B cell (primary cell): ENCODE data around the gene CDKAL1. TPM values are rescaled to one million over a fixed set of nuclear protein-coding genes. Genes with fewer than 3 reads are reported as not detected.

Experiments used
- ATAC-seq: fragments of 200-7000 bp; cut with Tn5 transposase; one replicate; pipeline ENCODE4 v1.10.0; 2021; ENCODE audit warnings: low read depth, mild to moderate bottlenecking, moderate number of reproducible peaks, moderate library complexity
- CTCF ChIA-PET: fragments of 350-600 bp; sonication (Branson Sonifier 250); formaldehyde crosslinking; loops from one replicate; lab custom pipeline; 2021; ENCODE audit warnings: antibody characterized with exemption, inconsistent platforms; lab: Charles Lee
- POLR2A ChIA-PET: fragments of 350-600 bp; sonication (Branson Sonifier 250); formaldehyde crosslinking; loops from one replicate; lab custom pipeline; 2021; ENCODE audit warnings: antibody characterized with exemption; lab: Charles Lee
- DNase-seq: peaks from one replicate; pipeline ENCODE4 v3.0.0; 2013
- H2AFZ ChIP-seq: 2 replicates; pipeline ENCODE4 v1.6.1; 2012; ENCODE audit warnings: mild to moderate bottlenecking, low read depth, low read length; ENCODE audit not compliant: insufficient read depth, poor library complexity, severe bottlenecking
- H3K27ac ChIP-seq, 2 donors: 1 replicate in 1 of 2; 2 replicates in 1 of 2; pipeline ENCODE4 v1.5.1; 2012 to 2013; ENCODE audit warnings: low read length in 2 of 2, mild to moderate bottlenecking in 2 of 2, moderate library complexity in 1 of 2
- H3K27me3 ChIP-seq, 4 experiments: fragments of 200-600 bp in 1 of 4; sonication (generic) in 1 of 4; replicated peaks in 1 of 4; 1 replicate in 2 of 4; 2 replicates in 2 of 4; pipeline versions ENCODE4 v1.6.1 to v1.7.0; 2013 to 2016; ENCODE audit warnings: low read length in 3 of 4, mild to moderate bottlenecking in 2 of 4, mixed read lengths in 1 of 4, moderate library complexity in 1 of 4; ENCODE audit not compliant: insufficient read depth in 4 of 4, control insufficient read depth in 3 of 4; ENCODE audit errors: control extremely low read depth in 1 of 4
- H3K36me3 ChIP-seq, 2 experiments: replicated peaks in 1 of 2; 1 replicate in 1 of 2; 2 replicates in 1 of 2; pipeline versions ENCODE4 v1.6.1 to v1.7.1; 2013; ENCODE audit warnings: low read length in 1 of 2; ENCODE audit not compliant: insufficient read depth in 2 of 2, control insufficient read depth in 1 of 2; ENCODE audit errors: control extremely low read depth in 1 of 2, extremely low read depth in 1 of 2
- H3K4me1 ChIP-seq, 2 donors: fragments of 200-600 bp in 1 of 2; sonication (generic) in 1 of 2; 1 replicate in 1 of 2; 2 replicates in 1 of 2; pipeline versions ENCODE4 v1.5.1 to v1.6.1; 2013 to 2017; ENCODE audit warnings: low read length in 2 of 2; ENCODE audit not compliant: control insufficient read depth in 2 of 2, insufficient read depth in 2 of 2
- H3K4me2 ChIP-seq: replicated peaks from 2 replicates; pipeline ENCODE3; 2012; ENCODE audit warnings: mild to moderate bottlenecking, low read depth, low read length; ENCODE audit not compliant: poor library complexity, severe bottlenecking
- H3K4me3 ChIP-seq, 5 experiments: fragments of 200-600 bp in 1 of 5; sonication (generic) in 1 of 5; 1 replicate in 3 of 5; 2 replicates in 2 of 5; pipeline versions ENCODE4 v1.5.1 to v1.7.0; 2011 to 2016; ENCODE audit warnings: low read length in 4 of 5, mild to moderate bottlenecking in 4 of 5, low read depth in 2 of 5, control low read depth in 1 of 5, moderate library complexity in 1 of 5; ENCODE audit not compliant: insufficient read depth in 1 of 5; ENCODE audit errors: control extremely low read depth in 1 of 5, extremely low read depth in 1 of 5
- H3K79me2 ChIP-seq: fragments of 200-600 bp; sonication (generic); one replicate; pipeline ENCODE4 v1.6.0; 2016; ENCODE audit warnings: low read length; ENCODE audit not compliant: control insufficient read depth, insufficient read depth
- H3K9ac ChIP-seq: fragments of 200-600 bp; sonication (generic); 2 replicates; pipeline ENCODE4 v1.6.1; 2017; ENCODE audit warnings: mild to moderate bottlenecking, low read length, moderate library complexity
- H3K9me3 ChIP-seq, 3 donors: one replicate each; pipeline versions ENCODE4 v1.6.1 to v1.7.1; 2013; ENCODE audit warnings: low read length in 2 of 3; ENCODE audit not compliant: control insufficient read depth in 2 of 3, insufficient read depth in 1 of 3; ENCODE audit errors: control extremely low read depth in 1 of 3
- H4K20me1 ChIP-seq: 2 replicates; pipeline ENCODE4 v1.6.0; 2012; ENCODE audit warnings: mild to moderate bottlenecking, low read length; ENCODE audit not compliant: insufficient read depth, control insufficient read depth, poor library complexity, severe bottlenecking
- H3K27ac Mint-ChIP-seq: one replicate; pipeline ENCODE4 v1.8.0; 2021; ENCODE audit warnings: mixed read lengths
- H3K27me3 Mint-ChIP-seq: one replicate; pipeline ENCODE4 v1.8.0; 2021; ENCODE audit warnings: mixed read lengths
- H3K4me1 Mint-ChIP-seq: one replicate; pipeline ENCODE4 v1.8.0; 2021; ENCODE audit warnings: mixed read lengths
- H3K4me3 Mint-ChIP-seq: one replicate; pipeline ENCODE4 v1.8.0; 2021; ENCODE audit warnings: mixed read lengths
- H3K9me3 Mint-ChIP-seq: one replicate; pipeline ENCODE4 v1.8.0; 2022; ENCODE audit warnings: mixed read lengths; ENCODE audit not compliant: insufficient read depth
- EZH2 ChIP-seq: IDR thresholded peaks from 2 replicates; pipeline ENCODE4 v1.6.1; 2012; ENCODE audit warnings: borderline replicate concordance, low read depth, mild to moderate bottlenecking, moderate library complexity, low read length; ENCODE audit not compliant: insufficient read depth, poor library complexity, severe bottlenecking
- WGBS: methylation state at CpG from one replicate; pipeline ENCODE4 v1.1.5; 2013; ENCODE audit warnings: missing lambda C conversion rate; ENCODE audit not compliant: insufficient coverage; 5-methylcytosine and 5-hydroxymethylcytosine counted together
- intact Hi-C: fragments of 100-400 bp; cut with micrococcal nuclease; formaldehyde crosslinking; loops from one replicate; pipeline ENCODE4 v1.10.0; 2022
- polyA plus RNA-seq: library from polyadenylated mRNA; depleted of rRNA; stranded (reverse); fragments of >200 nt; gene quantifications from 2 replicates; pipeline ENCODE4 v1.2.3, GENCODE V29; 2012
- total RNA-seq, 2 donors: library from RNA; stranded (reverse); fragments of 120-200 nt in 1 of 2; gene quantifications; 1 replicate in 1 of 2; 2 replicates in 1 of 2; pipeline versions ENCODE4 v1.2.3 to v1.2.4, GENCODE V29; 2013 to 2022
- TF ChIP-seq, protein P1 (sequence below): fragments of 200-600 bp; IDR thresholded peaks from one replicate; pipeline ENCODE4 v1.8.0; 2022; ENCODE audit warnings: antibody characterized with exemption, mild to moderate bottlenecking

The CDKAL1 gene
- total and polyA plus RNA-seq, 2 donors (not counting 1 experiment from before 2014, with no cell fraction given): 6.1 to 33.3 TPM

DNA sequence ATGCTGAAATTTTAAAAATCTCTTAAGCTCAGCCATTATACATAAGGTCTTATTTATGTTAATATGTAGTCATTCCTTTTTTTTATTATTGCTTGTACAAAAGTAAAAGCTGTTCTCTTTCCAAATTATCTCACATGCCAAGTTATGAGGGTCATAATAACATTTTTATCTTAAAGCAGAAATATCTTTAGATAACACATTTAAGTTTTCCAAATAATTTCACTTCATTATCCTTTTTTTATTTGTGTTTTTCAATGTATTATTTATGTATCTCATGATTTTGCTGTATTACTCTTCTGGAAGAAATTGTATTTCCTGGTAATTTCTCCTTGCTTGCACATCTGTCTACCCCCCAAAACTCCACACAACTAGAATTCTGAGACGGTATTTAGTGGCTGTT lies 598.2 kb downstream of the CDKAL1 start:
- Histone ChIP-seq H3K27ac (no peak overlapping the region), H3K27me3 (no peaks in the 10 kb centered on the region), H3K36me3 (no peaks in the 10 kb centered on the region), H3K4me1 (peaks cover 4 to 5% of the 10 kb centered on the region in 2 donors), H4K20me1 (no peaks in the 10 kb centered on the region), H2AFZ (no peak overlapping the region), H3K4me3 (no peak overlapping the region), H3K9me3 (no peaks in the 10 kb centered on the region), H3K79me2 (no peaks in the 10 kb centered on the region), H3K9ac (no peak overlapping the region), H3K4me2 (peak overlapping the region; percentile 2)
- WGBS: no CpG with 5 or more reads among the region's 1 CpG
- no peak overlapping the region for H3K4me3 Mint-ChIP-seq
- ATAC-seq (no peak), DNase-seq (no peak)
- intact Hi-C loops: no loop called here
- no peaks in the 10 kb centered on the region for H3K27me3 Mint-ChIP-seq
- ChIA-PET POLR2A (no interaction called here), CTCF (no interaction called here)
- TF ChIP-seq, protein P1, sequence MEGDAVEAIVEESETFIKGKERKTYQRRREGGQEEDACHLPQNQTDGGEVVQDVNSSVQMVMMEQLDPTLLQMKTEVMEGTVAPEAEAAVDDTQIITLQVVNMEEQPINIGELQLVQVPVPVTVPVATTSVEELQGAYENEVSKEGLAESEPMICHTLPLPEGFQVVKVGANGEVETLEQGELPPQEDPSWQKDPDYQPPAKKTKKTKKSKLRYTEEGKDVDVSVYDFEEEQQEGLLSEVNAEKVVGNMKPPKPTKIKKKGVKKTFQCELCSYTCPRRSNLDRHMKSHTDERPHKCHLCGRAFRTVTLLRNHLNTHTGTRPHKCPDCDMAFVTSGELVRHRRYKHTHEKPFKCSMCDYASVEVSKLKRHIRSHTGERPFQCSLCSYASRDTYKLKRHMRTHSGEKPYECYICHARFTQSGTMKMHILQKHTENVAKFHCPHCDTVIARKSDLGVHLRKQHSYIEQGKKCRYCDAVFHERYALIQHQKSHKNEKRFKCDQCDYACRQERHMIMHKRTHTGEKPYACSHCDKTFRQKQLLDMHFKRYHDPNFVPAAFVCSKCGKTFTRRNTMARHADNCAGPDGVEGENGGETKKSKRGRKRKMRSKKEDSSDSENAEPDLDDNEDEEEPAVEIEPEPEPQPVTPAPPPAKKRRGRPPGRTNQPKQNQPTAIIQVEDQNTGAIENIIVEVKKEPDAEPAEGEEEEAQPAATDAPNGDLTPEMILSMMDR: no peak
- TF ChIP-seq EZH2: no peak
- H3K27ac Mint-ChIP-seq: no peak overlapping the region
- peaks cover 8% of the 10 kb centered on the region for H3K4me1 Mint-ChIP-seq
- H3K9me3 Mint-ChIP-seq: no peaks in the 10 kb centered on the region

DNA sequence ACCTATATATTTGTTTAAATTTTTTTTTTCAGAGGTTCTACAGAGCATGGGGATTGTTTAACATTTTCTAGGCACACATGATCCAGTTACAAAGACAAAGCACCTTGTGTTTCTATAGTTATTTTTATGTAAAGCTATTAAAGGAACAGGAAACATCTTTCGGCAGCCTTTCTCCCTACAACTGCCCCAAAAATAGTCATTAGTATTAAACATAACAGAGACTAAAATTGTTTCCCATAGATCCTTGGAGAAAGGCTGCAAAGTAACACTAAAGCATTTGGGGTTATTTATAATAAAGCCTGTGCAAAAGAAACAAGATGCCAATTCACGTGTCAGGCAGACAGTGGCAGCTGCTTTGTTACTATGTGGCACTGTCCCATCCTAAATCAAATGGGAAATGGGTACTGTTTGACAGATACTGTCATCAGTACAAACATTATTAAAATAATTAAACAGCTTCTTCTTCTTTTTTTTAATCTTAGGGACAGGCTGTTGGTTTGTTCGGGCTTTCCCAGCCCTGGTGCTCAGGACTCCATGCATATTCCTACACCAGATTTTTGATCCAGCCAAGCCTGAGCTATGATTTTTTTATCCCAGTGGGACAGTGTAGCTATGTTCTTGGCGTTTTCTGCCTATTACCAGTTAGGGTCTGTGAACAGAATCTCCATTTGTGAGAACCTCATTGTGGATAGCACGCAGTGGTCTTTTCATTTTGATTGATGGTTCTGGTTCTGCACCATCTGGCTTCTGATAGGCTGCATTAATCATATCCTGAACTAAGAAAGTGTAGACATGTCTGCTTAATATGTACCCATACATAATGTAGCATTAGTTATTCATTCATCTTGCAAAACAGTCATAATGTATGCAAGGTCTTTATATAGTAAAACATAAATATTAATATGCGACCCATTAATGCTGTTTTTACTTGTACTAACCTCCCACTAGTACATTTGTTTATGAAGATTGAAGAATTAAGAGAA lies 598.9 kb downstream of the CDKAL1 start:
- no peak overlapping the region for H3K27ac Mint-ChIP-seq

More for the DNA sequence above, 598.9 kb downstream of the CDKAL1 start:
- Mint-ChIP-seq H3K9me3 (no peaks in the 10 kb centered on the region), H3K4me1 (peaks cover 8% of the 10 kb centered on the region), H3K4me3 (no peak overlapping the region), H3K27me3 (no peaks in the 10 kb centered on the region)
- Histone ChIP-seq H3K79me2 (no peaks in the 10 kb centered on the region), H3K9me3 (no peaks in the 10 kb centered on the region), H3K4me2 (peak overlapping the region; percentile 2), H3K4me1 (peaks cover 4 to 5% of the 10 kb centered on the region in 2 donors), H3K9ac (no peak overlapping the region), H2AFZ (no peak overlapping the region), H3K4me3 (no peak overlapping the region), H3K27me3 (no peaks in the 10 kb centered on the region), H3K27ac (no peak overlapping the region), H3K36me3 (no peaks in the 10 kb centered on the region), H4K20me1 (no peaks in the 10 kb centered on the region)
- 37% methylated on average over 2 of the region's 6 CpGs for WGBS
- ATAC-seq (no peak), DNase-seq (no peak)
- POLR2A ChIA-PET: no interaction called here
- CTCF ChIA-PET: no interaction called here
- TF ChIP-seq EZH2: no peak
- TF ChIP-seq, protein P1: no peak
- intact Hi-C loops: no loop called here
